ENCODE measurements around the gene STIM1.
A peak's percentile ranks its signal among the peaks of the same experiment; 100 is the strongest.
"Not testable (repeated sequence)": the region's sequence is repeated elsewhere in the genome, so short reads cannot be mapped to it uniquely, and the experiment has no call there.

The STIM1 gene

DNA sequence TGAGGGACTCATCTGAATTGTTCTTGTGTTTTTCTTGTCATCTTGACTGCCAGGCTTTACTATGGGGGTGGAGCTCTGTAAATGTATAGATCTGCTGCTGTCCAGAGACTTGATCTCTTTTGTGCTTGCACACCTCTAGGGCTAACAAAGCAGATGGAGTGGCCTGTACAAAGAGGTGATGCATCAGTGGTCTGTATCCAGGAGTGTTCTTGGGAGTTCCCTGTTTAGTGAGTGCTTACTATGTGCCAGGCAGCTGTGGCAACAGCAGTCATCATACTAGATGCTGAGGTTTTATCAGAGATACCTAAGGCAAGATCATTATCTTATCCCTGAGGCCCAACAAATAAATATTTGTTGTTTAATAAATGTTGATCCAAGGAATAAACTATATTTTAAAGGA, 33.4 kb downstream of the STIM1 start:
- no peak for DNase-seq

DNA sequence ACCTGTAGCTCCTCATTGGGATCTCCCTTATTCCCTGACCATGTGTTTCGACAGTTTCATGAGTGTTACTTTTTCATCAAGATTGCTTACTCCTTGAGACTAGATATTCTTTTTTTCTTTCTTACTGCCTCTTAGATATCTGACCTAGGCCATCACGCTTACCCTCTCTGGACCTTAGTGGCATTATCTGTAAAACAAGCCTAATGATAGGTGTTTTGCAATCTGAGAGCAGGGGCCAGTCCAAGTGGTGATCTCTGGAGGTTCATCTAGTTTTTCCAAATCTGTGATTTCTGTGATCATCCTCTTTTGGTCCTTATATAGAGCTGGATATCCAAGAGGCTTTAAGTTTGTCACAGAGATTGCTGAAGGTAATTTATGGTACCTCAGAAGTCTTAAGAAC, 34.5 kb downstream of the STIM1 start:
- no peak for DNase-seq

DNA sequence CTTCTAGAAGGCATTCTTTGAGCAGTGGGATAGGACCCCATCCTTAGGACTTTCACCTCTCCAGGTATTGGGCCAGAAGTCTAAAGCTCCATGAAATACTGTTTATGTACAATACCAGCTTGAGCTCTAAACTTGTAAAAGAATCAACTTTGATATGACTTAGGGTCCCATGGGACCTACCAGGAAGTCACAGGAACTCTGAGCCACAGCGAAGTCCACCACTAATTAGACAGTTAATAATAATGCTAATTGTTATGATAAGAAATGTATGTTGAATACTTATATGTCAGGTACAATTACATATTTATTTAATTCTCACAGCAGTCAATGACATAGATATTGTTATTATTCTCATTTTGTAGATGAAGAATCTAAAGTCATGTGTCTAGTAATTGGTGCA, 35.3 kb downstream of the STIM1 start:
- no peak for DNase-seq

DNA sequence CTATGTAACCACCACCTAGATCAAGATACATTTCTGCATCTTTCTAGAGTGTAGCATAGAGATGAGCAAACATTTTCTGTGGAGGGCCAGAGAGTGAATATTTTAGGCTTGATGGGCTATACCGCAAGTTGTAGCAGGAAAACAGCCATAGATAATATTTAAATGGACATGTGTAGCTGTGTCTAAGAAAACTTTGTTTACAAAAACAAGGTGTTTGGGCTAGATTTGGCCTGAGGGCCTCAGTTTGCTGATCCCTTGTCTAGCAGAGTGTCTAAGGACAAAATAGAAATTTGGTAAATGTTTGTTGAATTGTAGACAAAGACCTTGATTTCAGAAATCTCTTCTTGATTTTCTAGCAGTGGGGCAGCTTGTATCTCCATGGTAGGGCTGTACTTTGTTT, 36.3 kb downstream of the STIM1 start:
- DNase-seq = no peak

GRCh38 chr11:3892156-3892555, 36.7 kb downstream of the STIM1 start:
- DNase-seq = no peak

- no peak for DNase-seq
These were observed 37.8 kb downstream of the STIM1 start for GRCh38 chr11:3893311-3893710.

DNA sequence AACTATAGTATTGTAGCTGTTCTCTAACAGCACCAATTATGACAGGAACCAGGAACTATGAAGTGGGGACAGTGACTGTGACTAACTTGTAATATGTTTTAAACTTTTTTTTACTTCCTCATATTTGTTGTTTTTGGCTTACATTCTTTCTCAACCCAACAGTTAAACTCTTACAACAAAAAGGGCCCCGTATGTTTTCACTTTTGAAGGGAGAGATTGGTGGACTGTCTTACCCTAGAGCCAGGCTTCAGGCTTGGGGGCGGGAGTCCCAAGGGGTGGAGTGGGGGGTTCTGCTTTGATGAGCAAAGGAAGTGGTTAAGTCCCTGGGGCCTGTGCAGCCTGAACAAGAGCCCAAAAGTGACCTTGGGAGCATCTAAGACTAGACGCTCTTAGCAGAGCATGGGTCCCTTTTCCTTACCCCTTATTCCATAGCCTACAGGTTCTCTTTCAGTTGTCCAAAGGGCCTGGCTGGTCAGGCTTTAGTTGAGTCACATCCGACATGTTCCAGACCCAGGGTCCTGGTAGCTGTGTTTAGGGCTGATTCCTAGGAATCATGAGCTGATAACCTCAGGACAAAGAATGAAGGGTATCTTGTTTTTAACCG, 38.8 kb downstream of the STIM1 start:
- no peak for DNase-seq

GRCh38 chr11:3896644-3897043, 41.2 kb downstream of the STIM1 start:
- DNase-seq = no peak

- not testable (repeated sequence) for DNase-seq
These were observed 44.8 kb downstream of the STIM1 start for GRCh38 chr11:3900230-3900629.

- no peak for DNase-seq
These were observed 46.0 kb downstream of the STIM1 start for GRCh38 chr11:3901249-3902025.

DNA sequence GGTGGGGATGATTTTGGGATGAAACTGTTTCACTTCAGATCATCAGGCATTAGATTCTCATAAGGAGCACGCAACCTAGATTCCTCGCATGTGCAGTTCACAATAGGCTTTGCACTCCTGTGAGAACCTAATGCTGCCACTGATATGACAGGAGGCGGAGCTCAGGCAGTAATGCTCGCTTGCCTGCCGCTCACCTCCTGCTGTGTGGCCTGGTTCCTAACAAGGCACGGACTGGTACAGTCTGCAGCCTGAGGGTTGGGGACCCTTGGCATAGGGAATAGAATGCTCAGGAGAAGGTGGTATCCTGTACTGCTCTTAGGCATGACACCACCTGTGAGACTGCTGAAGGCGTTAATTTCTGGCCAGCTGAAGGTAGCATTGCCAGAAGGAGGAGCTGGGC, 47.0 kb downstream of the STIM1 start:
- no peak for DNase-seq

GRCh38 chr11:3903207-3903896, 47.9 kb downstream of the STIM1 start:
- no peak for DNase-seq

GRCh38 chr11:3904228-3904627, 48.8 kb downstream of the STIM1 start:
- DNase-seq = no peak

DNA sequence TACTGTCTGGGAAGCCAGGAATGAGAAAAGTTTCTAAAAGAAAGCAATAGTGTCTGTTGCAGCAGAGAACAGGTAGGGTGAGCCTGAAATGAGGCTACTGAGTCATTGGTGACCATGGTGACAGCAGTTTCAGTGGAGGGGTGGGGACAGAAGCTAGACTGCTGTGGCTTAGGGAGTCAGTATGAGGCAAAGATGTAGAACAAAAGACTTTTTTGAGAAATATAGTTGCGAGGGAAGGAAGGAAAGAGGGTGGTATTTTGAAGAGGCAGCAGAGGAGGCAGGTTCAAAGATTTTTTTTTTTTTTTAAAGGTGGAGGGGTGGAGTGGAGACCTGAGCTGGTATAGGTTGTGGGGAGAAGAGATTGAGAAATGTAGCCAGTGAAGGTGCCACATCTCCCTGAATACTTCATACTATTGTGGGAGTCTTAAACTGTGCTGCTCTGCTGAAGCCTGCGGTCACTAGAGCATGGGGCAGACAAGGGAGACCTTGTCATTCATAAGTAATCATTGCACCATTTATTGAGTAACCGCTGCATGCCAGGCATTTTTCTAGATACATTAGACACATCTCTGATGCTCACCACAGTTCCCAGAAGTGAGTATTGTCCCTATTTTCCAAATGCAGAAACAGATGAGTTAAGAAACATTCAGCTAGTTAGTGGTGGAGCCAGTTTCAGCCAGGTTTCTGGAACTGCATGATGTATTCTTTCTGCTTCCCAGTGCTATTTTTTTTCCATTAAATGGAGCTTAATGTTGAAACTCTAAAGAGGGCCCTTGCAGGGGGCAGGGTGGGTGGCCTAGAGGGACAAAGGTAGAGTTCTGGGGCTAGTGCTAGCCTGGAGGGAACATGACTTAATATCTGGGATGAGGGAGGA, 49.9 kb downstream of the STIM1 start:
- DNase-seq = peak; percentile 51

DNA sequence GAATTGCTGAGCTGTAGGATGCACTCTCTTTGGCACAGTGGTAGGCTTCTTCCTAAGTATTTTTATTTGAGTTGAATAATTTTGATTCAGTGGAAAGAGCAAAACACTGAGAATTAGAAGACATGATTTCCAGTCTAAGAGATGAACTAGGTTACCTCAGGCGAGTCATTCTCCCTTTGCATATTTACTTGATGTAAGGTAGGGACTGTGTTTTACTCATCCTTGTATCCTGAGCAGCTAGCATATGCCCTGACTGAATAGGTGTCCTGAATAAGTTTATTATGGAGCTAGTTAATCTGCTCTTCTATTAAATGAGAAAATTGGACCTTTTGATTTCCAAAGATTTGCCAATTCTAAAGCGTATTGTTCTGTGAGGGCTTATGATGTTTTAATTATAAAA, 50.7 kb downstream of the STIM1 start:
- no peak for DNase-seq

- DNase-seq = no peak
These were observed 52.1 kb downstream of the STIM1 start for GRCh38 chr11:3907590-3907989.

GRCh38 chr11:3909901-3910300, 54.4 kb downstream of the STIM1 start:
- no peak for DNase-seq

- DNase-seq = no peak
These were observed 56.5 kb downstream of the STIM1 start for GRCh38 chr11:3911908-3912505.

GRCh38 chr11:3913921-3914320, 58.5 kb downstream of the STIM1 start:
- DNase-seq = no peak

GRCh38 chr11:3914805-3915204, 59.3 kb downstream of the STIM1 start:
- no peak for DNase-seq

- DNase-seq = no peak
These were observed 61.5 kb downstream of the STIM1 start for GRCh38 chr11:3916962-3917361.

DNA sequence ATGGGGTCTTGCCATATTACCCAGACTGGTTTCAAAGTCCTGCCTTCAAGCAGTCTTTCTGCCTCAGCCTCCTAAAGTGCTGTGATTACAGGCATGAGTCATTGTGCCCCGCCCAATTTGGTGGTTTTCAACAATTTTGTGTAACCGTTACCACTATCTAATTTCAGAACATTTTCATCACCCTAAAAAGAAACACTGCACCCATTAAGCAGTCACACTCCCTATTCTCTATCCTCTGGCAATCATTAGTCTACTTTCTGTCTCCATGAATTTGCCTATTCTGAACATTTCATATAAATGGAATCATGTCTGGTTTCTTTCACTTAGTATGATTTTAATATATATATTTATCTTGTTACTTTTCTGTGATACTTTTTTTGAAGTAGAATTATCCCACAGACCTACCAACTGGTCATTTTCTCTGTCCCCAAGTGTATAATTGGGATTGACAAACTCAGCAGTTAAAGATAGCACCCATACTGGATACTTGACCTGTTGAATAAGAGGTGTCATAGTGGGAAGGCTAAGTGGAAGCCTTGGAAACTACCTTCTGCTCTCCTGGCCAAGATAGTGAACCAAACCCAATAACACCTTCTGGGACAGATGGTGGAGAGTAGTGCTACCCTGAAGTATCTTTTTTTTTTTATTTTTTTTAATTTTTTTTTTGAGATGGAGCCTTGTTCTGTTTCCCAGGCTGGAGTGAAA, 64.8 kb downstream of the STIM1 start:
- DNase-seq = peak; percentile 63
